ENCODE results near the gene FSIP1. TPM values are rescaled to one million over a fixed set of nuclear protein-coding genes. Genes with fewer than 3 reads are reported as not detected.

Gene FSIP1
- total and polyA plus RNA-seq, 9 donors, result 0.17 to 0.60 (median 0.36) TPM

DNA sequence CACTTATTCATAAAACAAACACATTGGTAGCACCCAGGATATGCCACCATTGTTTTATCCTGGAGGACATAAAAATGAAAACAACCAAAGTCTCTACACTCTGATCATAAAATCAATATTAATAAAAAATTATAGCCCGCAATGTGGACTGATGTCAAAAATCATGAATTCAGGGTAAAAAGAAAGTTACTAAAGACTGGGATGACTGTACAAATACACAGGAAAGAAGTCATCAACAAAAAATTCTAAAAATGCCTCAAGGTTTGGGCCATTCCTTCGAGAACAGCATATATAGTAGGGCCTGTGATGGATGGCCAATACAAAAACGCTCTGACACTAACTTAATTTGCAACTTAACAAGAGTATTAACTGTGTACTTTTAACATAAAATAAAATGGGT is 125.0 kb downstream of the FSIP1 start:
- H3K4me3 ChIP-seq (ENCODE audit: low read length), result no peak overlapping the region
- no peaks in the 10 kb centered on the region for H3K4me1 ChIP-seq (ENCODE audit: control insufficient read depth, insufficient read depth, low read length)
- H3K27me3 ChIP-seq (ENCODE audit: control insufficient read depth, insufficient read depth, low read length), result no peaks in the 10 kb centered on the region
- no peak overlapping the region for H3K27ac ChIP-seq (ENCODE audit: low read length)
- H3K9me3 ChIP-seq (replicated peaks; ENCODE audit: control insufficient read depth, low read depth, low read length), result no peaks in the 10 kb centered on the region
- no peak for DNase-seq
- no peaks in the 10 kb centered on the region for H3K36me3 ChIP-seq (ENCODE audit: control insufficient read depth, insufficient read depth, low read length)
- WGBS (ENCODE audit: insufficient coverage), result no CpG with 5 or more reads among the region's 3 CpGs

DNA sequence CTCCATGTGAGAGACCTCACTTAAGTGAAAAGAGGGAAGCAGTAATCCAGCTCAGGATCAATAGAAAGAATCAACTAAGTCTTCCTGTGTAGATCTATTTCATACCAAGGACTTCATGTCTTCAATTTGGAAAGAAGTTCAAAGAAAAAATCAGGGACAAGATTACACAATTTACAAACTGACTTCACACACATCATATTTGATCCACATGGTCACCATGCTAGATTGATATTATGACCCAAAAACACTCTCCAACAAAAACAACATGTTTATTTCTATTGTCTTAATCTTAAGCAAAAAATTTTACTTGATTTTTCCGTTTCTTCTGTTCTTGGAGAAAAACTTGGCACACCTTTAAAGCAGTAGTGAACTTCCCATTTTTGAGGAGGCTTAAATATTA is 125.5 kb downstream of the FSIP1 start:
- no peaks in the 10 kb centered on the region for H3K27me3 ChIP-seq (ENCODE audit: control insufficient read depth, insufficient read depth, low read length)
- no peak overlapping the region for H3K4me3 ChIP-seq (ENCODE audit: low read length)
- H3K4me1 ChIP-seq (ENCODE audit: control insufficient read depth, insufficient read depth, low read length), result no peaks in the 10 kb centered on the region
- H3K36me3 ChIP-seq (ENCODE audit: control insufficient read depth, insufficient read depth, low read length), result no peaks in the 10 kb centered on the region
- no peak for DNase-seq
- WGBS (ENCODE audit: insufficient coverage), result no CpG with 5 or more reads among the region's 1 CpG
- no peaks in the 10 kb centered on the region for H3K9me3 ChIP-seq (replicated peaks; ENCODE audit: control insufficient read depth, low read depth, low read length)
- no peak overlapping the region for H3K27ac ChIP-seq (ENCODE audit: low read length)

DNA sequence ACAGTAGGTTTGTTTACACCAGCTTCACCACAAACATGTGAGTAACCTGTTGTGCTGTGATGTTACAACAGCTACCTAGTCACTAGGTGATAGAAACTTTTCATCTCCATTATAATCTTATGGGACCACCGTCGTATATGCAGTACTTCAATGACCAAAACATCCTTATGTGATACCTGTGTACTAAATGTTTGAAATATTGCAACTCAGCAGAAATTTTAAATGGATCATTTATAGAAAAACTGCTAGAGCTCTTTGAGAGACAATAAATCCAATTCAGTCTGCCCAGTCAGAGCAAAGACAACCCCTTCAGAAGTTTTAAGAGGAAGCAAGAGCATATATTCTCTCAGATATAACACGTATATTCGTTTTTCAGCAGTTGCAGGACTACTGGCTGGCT is 128.3 kb downstream of the FSIP1 start:
- H3K4me1 ChIP-seq (ENCODE audit: control insufficient read depth, insufficient read depth, low read length), result no peaks in the 10 kb centered on the region
- no peak overlapping the region for H3K4me3 ChIP-seq (ENCODE audit: low read length)
- 88% methylated on average over 2 of the region's 4 CpGs for WGBS (ENCODE audit: insufficient coverage)
- H3K27ac ChIP-seq (ENCODE audit: low read length), result no peak overlapping the region
- no peaks in the 10 kb centered on the region for H3K9me3 ChIP-seq (replicated peaks; ENCODE audit: control insufficient read depth, low read depth, low read length)
- H3K36me3 ChIP-seq (ENCODE audit: control insufficient read depth, insufficient read depth, low read length), result no peaks in the 10 kb centered on the region
- no peaks in the 10 kb centered on the region for H3K27me3 ChIP-seq (ENCODE audit: control insufficient read depth, insufficient read depth, low read length)
- no peak for DNase-seq

DNA sequence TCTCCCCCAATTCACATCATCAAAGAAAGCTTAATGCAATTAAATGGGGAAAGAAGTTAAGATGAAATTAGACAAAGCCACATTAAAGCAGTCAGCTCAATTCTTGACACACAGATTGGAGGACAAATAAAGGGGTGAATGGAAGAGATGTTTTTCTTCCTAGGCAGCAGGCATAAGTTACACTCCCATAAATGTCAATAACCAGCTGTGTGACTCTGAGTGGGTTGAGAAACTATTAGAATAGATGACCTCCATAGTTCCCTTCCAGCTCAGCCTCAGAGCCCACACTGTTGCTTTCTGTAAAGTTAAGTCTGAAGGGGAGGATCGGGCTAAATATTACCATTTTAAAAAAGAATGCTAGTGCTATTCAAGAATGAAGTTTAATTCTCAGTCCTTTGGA is 130.8 kb downstream of the FSIP1 start:
- Histone ChIP-seq H3K4me1 (ENCODE audit: control insufficient read depth, insufficient read depth, low read length) (no peaks in the 10 kb centered on the region), H3K36me3 (ENCODE audit: control insufficient read depth, insufficient read depth, low read length) (no peaks in the 10 kb centered on the region), H3K9me3 (replicated peaks; ENCODE audit: control insufficient read depth, low read depth, low read length) (no peaks in the 10 kb centered on the region), H3K4me3 (ENCODE audit: low read length) (no peak overlapping the region), H3K27me3 (ENCODE audit: control insufficient read depth, insufficient read depth, low read length) (no peaks in the 10 kb centered on the region), H3K27ac (ENCODE audit: low read length) (no peak overlapping the region)
- WGBS (ENCODE audit: insufficient coverage), result no CpG with 5 or more reads among the region's 1 CpG
- DNase-seq, result no peak

DNA sequence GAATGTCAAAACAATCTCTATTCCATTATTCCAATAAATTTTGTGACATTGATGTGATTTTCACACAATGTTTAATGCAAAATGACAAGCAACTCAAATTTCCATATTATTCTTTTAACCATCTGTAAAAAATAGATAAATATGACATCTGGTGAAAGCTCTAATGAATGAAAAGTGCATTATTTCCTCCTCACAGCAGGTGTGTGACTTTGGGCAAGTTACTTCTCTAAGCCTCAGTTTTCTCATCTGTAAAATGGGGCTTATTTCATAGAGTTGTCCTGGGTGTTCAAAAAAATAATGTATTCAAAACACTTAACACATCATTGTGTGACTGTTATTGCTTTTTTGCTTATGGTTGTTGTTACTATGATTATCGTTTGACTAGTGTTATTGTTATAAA is 131.3 kb downstream of the FSIP1 start:
- H3K4me3 ChIP-seq (ENCODE audit: low read length), result no peak overlapping the region
- no peaks in the 10 kb centered on the region for H3K36me3 ChIP-seq (ENCODE audit: control insufficient read depth, insufficient read depth, low read length)
- no peaks in the 10 kb centered on the region for H3K9me3 ChIP-seq (replicated peaks; ENCODE audit: control insufficient read depth, low read depth, low read length)
- no peak overlapping the region for H3K27ac ChIP-seq (ENCODE audit: low read length)
- H3K27me3 ChIP-seq (ENCODE audit: control insufficient read depth, insufficient read depth, low read length), result no peaks in the 10 kb centered on the region
- no CpG with 5 or more reads among the region's 1 CpG for WGBS (ENCODE audit: insufficient coverage)
- no peaks in the 10 kb centered on the region for H3K4me1 ChIP-seq (ENCODE audit: control insufficient read depth, insufficient read depth, low read length)
- no peak for DNase-seq

DNA sequence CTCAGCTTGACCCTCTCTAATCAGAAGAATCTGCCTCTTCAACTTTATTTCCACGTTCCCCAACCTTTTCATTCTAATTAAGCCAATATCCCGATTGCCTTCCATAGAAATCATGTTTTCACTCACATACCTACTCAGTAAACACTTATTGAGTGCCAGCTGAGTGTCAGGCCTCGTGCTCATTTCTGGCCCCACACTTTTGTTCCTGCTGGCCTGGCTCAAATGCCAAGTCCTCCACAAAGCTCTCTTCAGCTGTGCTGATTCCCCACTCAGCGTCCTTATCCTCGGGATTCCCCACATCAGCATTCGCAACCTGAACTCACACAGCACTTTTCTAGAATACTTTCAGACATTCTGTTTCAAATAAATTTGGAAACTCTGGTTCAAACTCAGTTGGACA is 132.9 kb downstream of the FSIP1 start:
- no peak for DNase-seq
- H3K36me3 ChIP-seq (ENCODE audit: control insufficient read depth, insufficient read depth, low read length), result no peaks in the 10 kb centered on the region
- 73% methylated on average over 6 of the region's 6 CpGs for WGBS (ENCODE audit: insufficient coverage)
- H3K4me1 ChIP-seq (ENCODE audit: control insufficient read depth, insufficient read depth, low read length), result peaks cover 7% of the 10 kb centered on the region
- no peak overlapping the region for H3K27ac ChIP-seq (ENCODE audit: low read length)
- no peak overlapping the region for H3K4me3 ChIP-seq (ENCODE audit: low read length)
- H3K9me3 ChIP-seq (replicated peaks; ENCODE audit: control insufficient read depth, low read depth, low read length), result no peaks in the 10 kb centered on the region
- no peaks in the 10 kb centered on the region for H3K27me3 ChIP-seq (ENCODE audit: control insufficient read depth, insufficient read depth, low read length)

DNA sequence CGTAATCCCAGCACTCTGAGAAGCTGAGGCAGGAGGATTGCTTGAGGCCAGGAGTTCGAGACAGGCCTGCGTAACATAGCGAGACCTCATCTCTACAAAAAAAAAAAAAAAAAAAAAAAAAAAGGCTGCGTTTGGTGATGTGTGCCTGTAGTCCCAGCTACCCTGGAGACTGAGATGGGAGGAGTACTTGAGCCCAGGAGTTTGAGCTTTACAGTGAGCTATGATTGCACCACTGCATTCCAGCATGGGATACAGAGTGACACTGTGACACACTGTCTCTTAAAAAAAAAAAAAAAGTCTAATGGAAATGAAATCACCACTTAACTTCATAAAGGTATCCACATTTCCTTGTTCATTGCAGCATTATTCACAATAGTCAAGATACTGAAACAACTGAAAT is 136.2 kb downstream of the FSIP1 start:
- no CpG with 5 or more reads among the region's 5 CpGs for WGBS (ENCODE audit: insufficient coverage)
- no peaks in the 10 kb centered on the region for H3K9me3 ChIP-seq (replicated peaks; ENCODE audit: control insufficient read depth, low read depth, low read length)

DNA sequence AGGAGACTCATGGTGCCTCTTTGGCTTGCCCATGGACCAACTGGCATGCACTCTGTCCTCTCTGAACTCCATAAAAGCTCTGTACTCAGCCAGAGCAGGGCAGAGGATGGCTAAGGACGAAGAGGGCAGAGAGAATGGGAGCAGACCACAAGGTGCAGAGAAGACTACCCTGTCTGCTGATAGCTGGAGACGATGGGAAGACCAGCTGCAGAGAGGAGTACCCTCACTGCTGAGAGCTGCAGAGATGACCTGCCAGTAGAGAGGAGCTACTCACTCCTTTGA is 136.7 kb downstream of the FSIP1 start:
- 86% methylated on average over 2 of the region's 2 CpGs for WGBS (ENCODE audit: insufficient coverage)

More for the DNA sequence above, 136.2 kb downstream of the FSIP1 start:
- no peaks in the 10 kb centered on the region for H3K27me3 ChIP-seq (ENCODE audit: control insufficient read depth, insufficient read depth, low read length)
- H3K4me3 ChIP-seq (ENCODE audit: low read length), result no peak overlapping the region
- no peak overlapping the region for H3K27ac ChIP-seq (ENCODE audit: low read length)
- peaks cover 9% of the 10 kb centered on the region for H3K4me1 ChIP-seq (ENCODE audit: control insufficient read depth, insufficient read depth, low read length)
- no peak for DNase-seq
- H3K36me3 ChIP-seq (ENCODE audit: control insufficient read depth, insufficient read depth, low read length), result no peaks in the 10 kb centered on the region

DNA sequence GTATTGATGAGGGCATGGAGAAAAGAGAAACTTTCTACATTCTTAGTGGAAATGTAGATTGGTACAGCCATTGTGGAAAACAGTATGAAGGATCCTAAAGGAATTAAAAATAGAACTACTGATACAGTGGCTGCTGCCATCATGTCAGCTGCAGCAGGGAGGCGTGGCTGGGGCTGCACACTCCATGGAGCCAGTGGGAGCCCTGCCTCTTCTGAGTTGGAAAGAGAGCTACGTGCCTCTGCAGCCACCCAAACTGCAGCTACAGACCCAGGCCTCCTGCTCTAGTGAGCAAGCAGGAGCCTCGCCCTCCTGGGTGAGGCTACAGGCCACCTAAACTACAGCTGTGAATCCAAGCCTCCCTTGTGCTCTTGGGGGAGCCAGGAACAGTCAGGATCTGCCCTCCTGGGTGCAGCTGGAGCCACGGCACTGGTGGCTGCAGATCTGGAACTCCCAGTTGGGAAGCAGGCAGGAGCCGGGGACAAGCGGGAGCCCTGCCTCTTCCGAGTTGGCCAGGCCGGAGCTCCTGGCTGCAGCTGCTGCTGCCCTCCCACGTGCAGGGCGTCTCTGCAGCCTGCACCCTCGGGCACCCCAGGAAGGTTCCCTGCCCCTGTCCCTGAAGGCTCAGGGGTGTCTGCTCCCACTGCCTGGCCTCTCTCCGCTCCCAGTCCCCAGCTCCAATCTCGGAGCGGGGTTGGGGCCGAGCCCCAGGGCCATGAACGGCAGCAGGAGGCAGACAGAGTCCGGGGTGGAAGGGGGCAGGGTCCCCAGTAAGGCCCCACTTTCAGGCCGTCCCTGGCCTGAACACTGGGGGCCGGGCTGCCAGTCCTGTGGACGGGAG is 137.3 kb downstream of the FSIP1 start:
- H3K27ac ChIP-seq (ENCODE audit: low read length), result no peak overlapping the region
- no peaks in the 10 kb centered on the region for H3K9me3 ChIP-seq (replicated peaks; ENCODE audit: control insufficient read depth, low read depth, low read length)
- no peak for DNase-seq
- no peak overlapping the region for H3K4me3 ChIP-seq (ENCODE audit: low read length)
- 82% methylated on average over 17 of the region's 20 CpGs for WGBS (ENCODE audit: insufficient coverage)
- no peaks in the 10 kb centered on the region for H3K36me3 ChIP-seq (ENCODE audit: control insufficient read depth, insufficient read depth, low read length)
- H3K4me1 ChIP-seq (ENCODE audit: control insufficient read depth, insufficient read depth, low read length), result peaks cover 9% of the 10 kb centered on the region
- no peaks in the 10 kb centered on the region for H3K27me3 ChIP-seq (ENCODE audit: control insufficient read depth, insufficient read depth, low read length)

More for the DNA sequence above, 136.7 kb downstream of the FSIP1 start:
- no peak overlapping the region for H3K27ac ChIP-seq (ENCODE audit: low read length)
- H3K4me3 ChIP-seq (ENCODE audit: low read length), result no peak overlapping the region
- peaks cover 9% of the 10 kb centered on the region for H3K4me1 ChIP-seq (ENCODE audit: control insufficient read depth, insufficient read depth, low read length)
- no peaks in the 10 kb centered on the region for H3K27me3 ChIP-seq (ENCODE audit: control insufficient read depth, insufficient read depth, low read length)
- DNase-seq, result no peak
- H3K9me3 ChIP-seq (replicated peaks; ENCODE audit: control insufficient read depth, low read depth, low read length), result no peaks in the 10 kb centered on the region
- no peaks in the 10 kb centered on the region for H3K36me3 ChIP-seq (ENCODE audit: control insufficient read depth, insufficient read depth, low read length)

DNA sequence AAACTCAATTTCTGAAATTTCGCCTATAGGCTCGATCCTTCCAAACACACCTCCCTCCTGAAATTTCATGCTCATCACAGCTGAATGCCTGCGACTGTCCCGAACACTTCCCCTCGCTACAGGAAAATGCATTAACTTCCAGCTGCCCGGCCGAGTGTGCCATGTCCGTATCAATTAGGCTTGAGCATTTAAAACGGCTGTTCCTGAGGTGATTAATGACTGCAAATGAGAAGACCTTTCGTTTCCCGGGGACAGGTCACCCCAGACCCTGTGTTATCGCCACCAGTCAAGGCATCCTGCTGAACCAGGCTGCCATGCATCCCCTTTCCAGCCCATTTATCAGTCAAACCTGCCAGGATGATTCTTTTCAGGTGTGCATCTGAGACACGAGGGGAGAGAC is 138.5 kb downstream of the FSIP1 start:
- DNase-seq, result no peak
- no peak overlapping the region for H3K4me3 ChIP-seq (ENCODE audit: low read length)
- no peak overlapping the region for H3K27ac ChIP-seq (ENCODE audit: low read length)
- H3K4me1 ChIP-seq (ENCODE audit: control insufficient read depth, insufficient read depth, low read length), result peaks cover 9% of the 10 kb centered on the region
- no peaks in the 10 kb centered on the region for H3K9me3 ChIP-seq (replicated peaks; ENCODE audit: control insufficient read depth, low read depth, low read length)
- 51% methylated on average over 12 of the region's 13 CpGs for WGBS (ENCODE audit: insufficient coverage)
- no peaks in the 10 kb centered on the region for H3K36me3 ChIP-seq (ENCODE audit: control insufficient read depth, insufficient read depth, low read length)
- H3K27me3 ChIP-seq (ENCODE audit: control insufficient read depth, insufficient read depth, low read length), result no peaks in the 10 kb centered on the region

DNA sequence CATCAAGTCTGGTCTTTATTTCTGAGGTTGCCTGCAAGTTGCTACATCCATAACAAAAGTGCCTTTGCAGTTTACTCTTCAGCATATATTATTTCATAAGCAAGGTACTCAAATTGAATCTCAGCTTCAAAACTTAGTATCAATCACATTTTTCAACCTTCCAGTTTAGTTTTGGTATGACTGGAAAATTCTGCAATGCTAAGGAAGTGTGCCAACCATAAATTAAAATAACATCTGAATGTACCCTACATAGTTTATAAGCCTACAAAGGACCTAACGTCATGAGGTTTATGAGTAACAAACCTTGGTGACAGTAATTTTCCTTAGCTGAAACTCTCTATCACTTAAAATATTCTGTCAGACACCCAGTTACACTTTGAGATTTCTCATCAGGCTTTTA is 138.9 kb downstream of the FSIP1 start:
- Histone ChIP-seq H3K4me1 (ENCODE audit: control insufficient read depth, insufficient read depth, low read length) (peaks cover 9% of the 10 kb centered on the region), H3K4me3 (ENCODE audit: low read length) (no peak overlapping the region), H3K9me3 (replicated peaks; ENCODE audit: control insufficient read depth, low read depth, low read length) (no peaks in the 10 kb centered on the region), H3K27me3 (ENCODE audit: control insufficient read depth, insufficient read depth, low read length) (no peaks in the 10 kb centered on the region), H3K36me3 (ENCODE audit: control insufficient read depth, insufficient read depth, low read length) (no peaks in the 10 kb centered on the region), H3K27ac (ENCODE audit: low read length) (no peak overlapping the region)
- WGBS (ENCODE audit: insufficient coverage), result no CpG with 5 or more reads among the region's 1 CpG
- DNase-seq, result peak; percentile 22

Data from muscle of leg (tissue), 11 donors.